CD4-positive, alpha-beta T cell (primary cell): ENCODE data around the gene CFAP107. TPM values are rescaled to one million over a fixed set of nuclear protein-coding genes. Genes with fewer than 3 reads are reported as not detected.

Source experiments
- ATAC-seq: fragments of 200-7000 bp; cut with Tn5 transposase; one replicate; pipeline ENCODE4 v1.10.0; 2022; ENCODE audit warnings: mild to moderate bottlenecking; ENCODE audit not compliant: poor library complexity
- CTCF ChIA-PET: fragments of 350-600 bp; sonication (Branson Sonifier 250); formaldehyde crosslinking; loops from one replicate; lab custom pipeline; 2021; ENCODE audit warnings: antibody characterized with exemption, inconsistent platforms; lab: Charles Lee
- POLR2A ChIA-PET: fragments of 350-600 bp; sonication (Branson Sonifier 250); formaldehyde crosslinking; loops from one replicate; lab custom pipeline; 2021; ENCODE audit warnings: antibody characterized with exemption, inconsistent platforms; lab: Charles Lee
- DNase-seq, 14 experiments: peaks; one replicate each; pipeline ENCODE4 v3.0.0-alpha.2; 2013 to 2020; ENCODE audit warnings: mixed read lengths in 2 of 14
- H3K27ac ChIP-seq, 2 donors: one replicate each; pipeline versions ENCODE4 v1.5.1 to v1.7.0; 2013; ENCODE audit warnings: low read length in 2 of 2, low read depth in 1 of 2, mild to moderate bottlenecking in 1 of 2
- H3K27me3 ChIP-seq, 2 experiments: 1 replicate in 1 of 2; 2 replicates in 1 of 2; pipeline versions ENCODE4 v1.6.1 to v1.7.0; 2013; ENCODE audit warnings: low read length in 2 of 2, control low read depth in 1 of 2, mild to moderate bottlenecking in 1 of 2, moderate library complexity in 1 of 2; ENCODE audit not compliant: insufficient read depth in 2 of 2, control insufficient read depth in 1 of 2
- H3K36me3 ChIP-seq: one replicate; pipeline ENCODE4 v1.6.1; 2013; ENCODE audit warnings: low read length, control low read depth; ENCODE audit not compliant: insufficient read depth
- H3K4me1 ChIP-seq: one replicate; pipeline ENCODE4 v1.6.1; 2013; ENCODE audit warnings: low read length, control low read depth; ENCODE audit not compliant: insufficient read depth
- H3K4me3 ChIP-seq: one replicate; pipeline ENCODE4 v1.5.1; 2013; ENCODE audit warnings: mild to moderate bottlenecking, low read length, moderate library complexity
- H3K9me3 ChIP-seq, 2 experiments: 1 replicate in 1 of 2; 2 replicates in 1 of 2; pipeline versions ENCODE4 v1.6.1 to v1.7.0; 2013; ENCODE audit warnings: low read length in 2 of 2, mild to moderate bottlenecking in 2 of 2, control low read depth in 1 of 2, moderate library complexity in 1 of 2; ENCODE audit not compliant: control insufficient read depth in 1 of 2, insufficient read depth in 1 of 2
- H3K27ac Mint-ChIP-seq: one replicate; pipeline ENCODE4 v1.8.0; 2020; ENCODE audit warnings: mixed read lengths
- H3K27me3 Mint-ChIP-seq: one replicate; pipeline ENCODE4 v1.8.0; 2021; ENCODE audit warnings: mixed read lengths
- H3K36me3 Mint-ChIP-seq: one replicate; pipeline ENCODE4 v1.8.0; 2021; ENCODE audit warnings: low read depth, mixed read lengths
- H3K4me1 Mint-ChIP-seq: one replicate; pipeline ENCODE4 v1.8.0; 2021; ENCODE audit warnings: low read depth, mixed read lengths
- H3K4me3 Mint-ChIP-seq: one replicate; pipeline ENCODE4 v1.8.0; 2020; ENCODE audit warnings: mild to moderate bottlenecking, mixed read lengths
- H3K9me3 Mint-ChIP-seq: one replicate; pipeline ENCODE4 v1.8.0; 2020; ENCODE audit warnings: mixed read lengths
- CTCF ChIP-seq: fragments of 200-600 bp; IDR thresholded peaks from one replicate; pipeline ENCODE4 v1.8.0; 2022; ENCODE audit warnings: antibody characterized with exemption, mild to moderate bottlenecking
- intact Hi-C, 2 experiments: fragments of 100-400 bp; cut with DNase I in 1 of 2; cut with micrococcal nuclease in 1 of 2; formaldehyde crosslinking; loops; one replicate each; pipeline versions ENCODE4 v1.15.1 to v1.9.0; 2023 to 2025; cut with DNase I, micrococcal nuclease
- total RNA-seq, 174 experiments: library from RNA in 2 of 174; stranded (reverse) in 2 of 174; gene quantifications; one replicate each; pipeline ENCODE4 v1.2.3 and lab custom pipeline; 2021 to 2026

CFAP107 gene
- total RNA-seq, 2 experiments from 2014 or later: not detected

GRCh38 chr1:12715896-12716437 is 30.0 kb upstream of the CFAP107 start, which contains the start of gene AADACL3:
Gene AADACL3 (plus strand): TSS chr1:12716110. CDS start chr1:12716177, 67 bp downstream.
- POLR2A ChIA-PET: no interaction called here
- intact Hi-C loops: no loop called here

GRCh38 chr1:12717301-12717838 is 28.6 kb upstream of the CFAP107 start:
- H3K9me3 Mint-ChIP-seq: no peaks in the 10 kb centered on the region
- Histone ChIP-seq H3K9me3 (no peaks in the 10 kb centered on the region), H3K4me3 (no peak overlapping the region), H3K27me3 (peaks cover 0 to 5% of the 10 kb centered on the region in 2 experiments), H3K36me3 (no peaks in the 10 kb centered on the region), H3K27ac (no peak overlapping the region), H3K4me1 (no peaks in the 10 kb centered on the region)
- peaks cover 30% of the 10 kb centered on the region for H3K27me3 Mint-ChIP-seq
- no peak for TF ChIP-seq CTCF
- ATAC-seq (no peak), DNase-seq (no peak)
- H3K4me1 Mint-ChIP-seq: no peaks in the 10 kb centered on the region
- H3K36me3 Mint-ChIP-seq: no peaks in the 10 kb centered on the region
- no peak overlapping the region for H3K4me3 Mint-ChIP-seq
- CTCF ChIA-PET: no interaction called here
- POLR2A ChIA-PET: no interaction called here
- H3K27ac Mint-ChIP-seq: no peak overlapping the region
- intact Hi-C loops: no loop called here

More at GRCh38 chr1:12715896-12716437, 30.0 kb upstream of the CFAP107 start, which contains the start of gene AADACL3:
- peaks cover 4 to 5% of the 10 kb centered on the region in 2 experiments for H3K27me3 ChIP-seq
- no peak for TF ChIP-seq CTCF
- Mint-ChIP-seq H3K36me3 (no peaks in the 10 kb centered on the region), H3K9me3 (no peaks in the 10 kb centered on the region), H3K4me3 (no peak within 1 kb of the TSS), H3K27me3 (peaks cover 32% of the 10 kb centered on the region), H3K4me1 (no peaks in the 10 kb centered on the region), H3K27ac (no peak within 1 kb of the TSS)
- CTCF ChIA-PET: no interaction called here
- H3K27ac ChIP-seq: no peak within 1 kb of the TSS
- no peak for DNase-seq
- H3K4me1 ChIP-seq: no peaks in the 10 kb centered on the region
- H3K4me3 ChIP-seq: no peak within 1 kb of the TSS
- no peaks in the 10 kb centered on the region for H3K36me3 ChIP-seq
- no peaks in the 10 kb centered on the region for H3K9me3 ChIP-seq
- ATAC-seq: no peak

GRCh38 chr1:12722626-12723025 is 23.4 kb upstream of the CFAP107 start:
- Histone ChIP-seq H3K9me3 (no peaks in the 10 kb centered on the region), H3K27me3 (peaks cover 3% of the 10 kb centered on the region in 2 experiments), H3K4me3 (no peak overlapping the region), H3K36me3 (no peaks in the 10 kb centered on the region), H3K4me1 (no peaks in the 10 kb centered on the region), H3K27ac (no peak overlapping the region)
- no peak for DNase-seq
- Mint-ChIP-seq H3K27me3 (peaks cover 43% of the 10 kb centered on the region), H3K27ac (no peak overlapping the region), H3K36me3 (no peaks in the 10 kb centered on the region), H3K9me3 (no peaks in the 10 kb centered on the region), H3K4me1 (no peaks in the 10 kb centered on the region), H3K4me3 (no peak overlapping the region)
- POLR2A ChIA-PET: interaction anchor here (0.6 kb wide), 1 partner anchor 676 kb away, joined by 3 read pairs; no protein-coding TSS in a partner anchor
- CTCF ChIA-PET: interaction anchor here (1.0 kb wide), 1 partner anchor 11 kb away, joined by 4 read pairs; no protein-coding TSS in a partner anchor
- intact Hi-C loops: no loop called here
- ATAC-seq: no peak
- TF ChIP-seq CTCF: no peak
